OCI-LY3 (cell line): Measurements from ENCODE around the gene ZNF25.
"Not testable (repeated sequence)": the region's sequence is repeated elsewhere in the genome, so short reads cannot be mapped to it uniquely, and the experiment has no call there.

Experiments used
- H2AFZ ChIP-seq: fragments of 200-600, 300-600 bp; shearing (Covaris generic); 2 replicates; pipeline ENCODE4 v1.6.0; 2014; ENCODE audit warnings: antibody characterized with exemption, low read depth, low read length
- H3K27ac ChIP-seq: fragments of 200-600, 300-600 bp; sonication (generic); 2 replicates; pipeline ENCODE4 v1.5.1; 2014; ENCODE audit warnings: mild to moderate bottlenecking, low read length, moderate library complexity, mixed read lengths
- H3K27me3 ChIP-seq: fragments of 200-600, 300-600 bp; sonication (generic); 2 replicates; pipeline ENCODE4 v1.6.1; 2014; ENCODE audit warnings: low read depth, low read length, mixed read lengths
- H3K36me3 ChIP-seq: fragments of 200-600, 300-600 bp; sonication (generic); replicated peaks from 2 replicates; pipeline ENCODE3; 2014; ENCODE audit warnings: low read depth, low read length, mixed read lengths
- H3K4me1 ChIP-seq: fragments of 300-600, 200-600 bp; sonication (generic); 2 replicates; pipeline ENCODE4 v1.6.1; 2014; ENCODE audit warnings: low read length, mixed read lengths
- H3K4me2 ChIP-seq: fragments of 200-600, 300-600 bp; sonication (generic); 2 replicates; pipeline ENCODE4 v1.6.1; 2014; ENCODE audit warnings: low read length, mixed read lengths
- H3K4me3 ChIP-seq: fragments of 300-600, 200-600 bp; sonication (generic); 2 replicates; pipeline ENCODE4 v1.5.1; 2014; ENCODE audit warnings: antibody characterized with exemption, mild to moderate bottlenecking, low read length, moderate library complexity
- H3K79me2 ChIP-seq: fragments of 300-600, 200-600 bp; shearing (Covaris generic); 2 replicates; pipeline ENCODE4 v1.6.1; 2014; ENCODE audit warnings: mild to moderate bottlenecking, low read length, mixed read lengths
- H3K9ac ChIP-seq: fragments of 300-600, 200-600 bp; shearing (Covaris generic); 2 replicates; pipeline ENCODE4 v1.6.0; 2014; ENCODE audit warnings: mild to moderate bottlenecking, low read length, moderate library complexity
- H3K9me3 ChIP-seq: fragments of 200-600, 300-600 bp; shearing (Covaris generic); 2 replicates; pipeline ENCODE4 v1.6.1; 2014; ENCODE audit warnings: low read length, mixed read lengths; ENCODE audit not compliant: insufficient read depth
- H4K20me1 ChIP-seq: fragments of 200-600, 300-600 bp; sonication (generic); 2 replicates; pipeline ENCODE4 v1.6.1; 2016; ENCODE audit warnings: low read length, mixed read lengths; ENCODE audit not compliant: insufficient read depth
- CTCF ChIP-seq: fragments of 200-600, 300-600 bp; sonication (generic); IDR thresholded peaks from 2 replicates; pipeline ENCODE4 v1.5.1; 2014; ENCODE audit warnings: antibody characterized with exemption, low read length, low read depth
- EZH2phosphoT487 ChIP-seq: fragments of 200-600 bp; shearing (Covaris generic); IDR thresholded peaks from 2 replicates; pipeline ENCODE4 v1.6.1; 2018; ENCODE audit warnings: antibody characterized with exemption, mixed run types, low read depth

ZNF25 gene

GRCh38 chr10:37930423-37930822 is 46.0 kb downstream of the ZNF25 start:
- Histone ChIP-seq H3K79me2 (no peaks in the 10 kb centered on the region), H3K4me2 (no peak overlapping the region), H3K4me1 (no peaks in the 10 kb centered on the region), H2AFZ (no peak overlapping the region), H3K27me3 (no peaks in the 10 kb centered on the region), H3K9me3 (no peaks in the 10 kb centered on the region), H3K36me3 (no peaks in the 10 kb centered on the region), H3K4me3 (no peak overlapping the region), H3K27ac (no peak overlapping the region), H4K20me1 (no peaks in the 10 kb centered on the region), H3K9ac (no peak overlapping the region)
- TF ChIP-seq EZH2phosphoT487 (no peak), CTCF (no peak)

GRCh38 chr10:37908165-37908564 is 68.3 kb downstream of the ZNF25 start:
- H2AFZ ChIP-seq, H3K4me3 ChIP-seq, H3K79me2 ChIP-seq, H4K20me1 ChIP-seq, H3K9me3 ChIP-seq, H3K27ac ChIP-seq, H3K9ac ChIP-seq, H3K36me3 ChIP-seq, H3K27me3 ChIP-seq, H3K4me1 ChIP-seq, H3K4me2 ChIP-seq: not testable (repeated sequence)

- H2AFZ ChIP-seq: no peak overlapping the region
- H3K9me3 ChIP-seq: no peaks in the 10 kb centered on the region
- H3K9ac ChIP-seq: no peak overlapping the region
- no peaks in the 10 kb centered on the region for H3K36me3 ChIP-seq
- no peak overlapping the region for H3K27ac ChIP-seq
- no peaks in the 10 kb centered on the region for H3K27me3 ChIP-seq
- H4K20me1 ChIP-seq: no peaks in the 10 kb centered on the region
- no peak for TF ChIP-seq CTCF
- TF ChIP-seq EZH2phosphoT487: no peak
- no peaks in the 10 kb centered on the region for H3K79me2 ChIP-seq
- no peaks in the 10 kb centered on the region for H3K4me1 ChIP-seq
- no peak overlapping the region for H3K4me2 ChIP-seq
- H3K4me3 ChIP-seq: no peak overlapping the region
Observed at GRCh38 chr10:37906382-37906781, 70.1 kb downstream of the ZNF25 start.
